Tibial artery (tissue), 4 donors: Measurements from ENCODE around the gene EPHB2.

Experiments used
- DNase-seq, 2 donors: peaks; one replicate each; pipeline ENCODE4 v3.0.0-alpha.2; 2019
- H3K27ac ChIP-seq, 2 donors: fragments of 200-600 bp; sonication (generic) in 1 of 2; 1 replicate in 1 of 2; 2 replicates in 1 of 2; pipeline ENCODE4 v1.5.1; 2018 to 2019; ENCODE audit warnings: mild to moderate bottlenecking in 1 of 2
- H3K27me3 ChIP-seq, 2 donors: fragments of 200-600 bp; sonication (generic) in 1 of 2; one replicate each; pipeline versions ENCODE4 v1.5.1 to v1.6.0; 2016 to 2019
- H3K36me3 ChIP-seq, 3 donors: fragments of 200-600 bp; sonication (generic) in 2 of 3; one replicate each; pipeline ENCODE4 v1.5.1; 2016 to 2019; ENCODE audit warnings: mild to moderate bottlenecking in 2 of 3
- H3K4me1 ChIP-seq, 4 donors: fragments of 200-600 bp; sonication (generic) in 2 of 4; 1 replicate in 3 of 4; 2 replicates in 1 of 4; pipeline ENCODE4 v1.5.1; 2016 to 2019
- H3K4me3 ChIP-seq, 2 donors: fragments of 200-600 bp; sonication (generic) in 1 of 2; 1 replicate in 1 of 2; 2 replicates in 1 of 2; pipeline ENCODE4 v1.5.1; 2018 to 2019; ENCODE audit warnings: mild to moderate bottlenecking in 2 of 2
- H3K9me3 ChIP-seq, 3 donors: fragments of 200-600 bp; sonication (generic) in 1 of 3; one replicate each; pipeline ENCODE4 v1.5.1; 2016 to 2019
- intact Hi-C: fragments of 100-400 bp; cut with DNase I; formaldehyde crosslinking; loops from one replicate; pipeline ENCODE4 v1.15.0; 2023; ENCODE audit warnings: low total_unique reads
- TF ChIP-seq, protein P1 (sequence below), 2 experiments: fragments of 200-600 bp in 1 of 2; fragments of 450-650 bp in 1 of 2; IDR thresholded peaks; one replicate each; pipeline ENCODE4 v1.5.1; 2017 to 2019; ENCODE audit warnings: antibody characterized with exemption in 2 of 2, mild to moderate bottlenecking in 1 of 2, moderate library complexity in 1 of 2

The EPHB2 gene

DNA sequence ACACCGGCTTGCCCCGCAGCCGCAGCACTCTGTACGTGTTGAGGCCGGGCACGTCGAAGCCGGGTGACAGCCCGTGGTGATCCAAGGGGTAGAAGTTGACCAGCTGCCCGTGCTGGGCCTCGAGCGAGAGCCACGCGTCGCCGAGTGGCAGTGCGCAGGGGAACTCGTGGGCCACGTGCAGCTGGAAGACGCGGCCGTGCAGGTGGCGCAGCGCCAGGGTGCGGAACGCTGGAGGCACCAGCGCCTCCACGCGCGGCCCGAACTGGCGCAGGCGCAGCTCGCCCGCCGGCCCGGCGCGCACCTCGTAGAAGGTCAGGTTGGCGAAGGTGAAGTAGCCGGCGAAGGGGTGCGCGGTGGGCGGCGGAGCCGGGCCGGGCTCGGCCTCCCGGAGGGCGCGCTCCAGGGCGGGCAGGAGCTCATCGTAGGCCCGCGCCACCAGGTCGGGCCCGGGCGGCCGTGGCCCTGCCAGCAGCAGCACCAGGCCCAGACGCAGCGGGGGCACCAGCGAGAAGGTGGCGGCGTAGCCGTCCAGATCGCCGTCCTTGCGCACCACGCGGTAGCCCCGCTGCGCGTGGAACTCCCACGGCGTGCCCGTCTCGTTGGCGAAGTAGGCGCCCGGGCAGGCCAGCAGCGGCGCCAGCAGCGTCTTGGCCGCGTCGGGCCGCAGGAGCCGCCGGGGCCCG, 242.6 kb downstream of the EPHB2 start:
- intact Hi-C loops: no loop called here
- no peak for DNase-seq
- no peaks in the 10 kb centered on the region for H3K36me3 ChIP-seq
- peaks cover 0 to 8% (median 0%) of the 10 kb centered on the region in 4 donors for H3K4me1 ChIP-seq
- TF ChIP-seq, protein P1, sequence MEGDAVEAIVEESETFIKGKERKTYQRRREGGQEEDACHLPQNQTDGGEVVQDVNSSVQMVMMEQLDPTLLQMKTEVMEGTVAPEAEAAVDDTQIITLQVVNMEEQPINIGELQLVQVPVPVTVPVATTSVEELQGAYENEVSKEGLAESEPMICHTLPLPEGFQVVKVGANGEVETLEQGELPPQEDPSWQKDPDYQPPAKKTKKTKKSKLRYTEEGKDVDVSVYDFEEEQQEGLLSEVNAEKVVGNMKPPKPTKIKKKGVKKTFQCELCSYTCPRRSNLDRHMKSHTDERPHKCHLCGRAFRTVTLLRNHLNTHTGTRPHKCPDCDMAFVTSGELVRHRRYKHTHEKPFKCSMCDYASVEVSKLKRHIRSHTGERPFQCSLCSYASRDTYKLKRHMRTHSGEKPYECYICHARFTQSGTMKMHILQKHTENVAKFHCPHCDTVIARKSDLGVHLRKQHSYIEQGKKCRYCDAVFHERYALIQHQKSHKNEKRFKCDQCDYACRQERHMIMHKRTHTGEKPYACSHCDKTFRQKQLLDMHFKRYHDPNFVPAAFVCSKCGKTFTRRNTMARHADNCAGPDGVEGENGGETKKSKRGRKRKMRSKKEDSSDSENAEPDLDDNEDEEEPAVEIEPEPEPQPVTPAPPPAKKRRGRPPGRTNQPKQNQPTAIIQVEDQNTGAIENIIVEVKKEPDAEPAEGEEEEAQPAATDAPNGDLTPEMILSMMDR (IDR thresholded peaks at IDR 0.05): no peak
- no peak overlapping the region for H3K27ac ChIP-seq
- H3K9me3 ChIP-seq: no peaks in the 10 kb centered on the region
- peaks cover 0 to 62% of the 10 kb centered on the region in 2 donors for H3K27me3 ChIP-seq
- no peak overlapping the region for H3K4me3 ChIP-seq

DNA sequence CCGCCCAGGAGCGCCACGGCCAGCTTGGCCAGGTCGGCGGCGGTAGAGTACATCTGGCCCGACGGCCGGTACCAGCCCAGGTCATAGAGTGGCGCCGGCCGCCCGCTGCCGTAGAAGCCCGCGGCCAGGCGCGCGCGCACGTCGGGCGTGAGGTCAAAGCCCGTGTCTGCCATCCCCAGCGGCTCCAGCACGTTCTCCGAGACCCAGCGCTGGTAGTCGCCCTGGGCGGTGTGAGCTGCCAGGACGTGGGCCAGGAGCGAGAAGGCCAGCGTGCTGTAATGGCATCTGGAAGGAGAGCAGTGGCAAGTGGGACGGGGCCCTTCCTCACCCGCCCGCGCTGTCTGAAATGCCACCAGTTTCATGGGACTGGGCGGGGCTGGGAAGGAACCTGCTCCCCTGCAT, 243.1 kb downstream of the EPHB2 start:
- Histone ChIP-seq H3K27me3 (peaks cover 0 to 59% of the 10 kb centered on the region in 2 donors), H3K36me3 (no peaks in the 10 kb centered on the region), H3K4me1 (peaks cover 0 to 8% (median 0%) of the 10 kb centered on the region in 4 donors), H3K9me3 (no peaks in the 10 kb centered on the region), H3K4me3 (no peak overlapping the region), H3K27ac (no peak overlapping the region)
- TF ChIP-seq, protein P1 (IDR thresholded peaks at IDR 0.05): no peak
- intact Hi-C loops: no loop called here
- no peak for DNase-seq

DNA sequence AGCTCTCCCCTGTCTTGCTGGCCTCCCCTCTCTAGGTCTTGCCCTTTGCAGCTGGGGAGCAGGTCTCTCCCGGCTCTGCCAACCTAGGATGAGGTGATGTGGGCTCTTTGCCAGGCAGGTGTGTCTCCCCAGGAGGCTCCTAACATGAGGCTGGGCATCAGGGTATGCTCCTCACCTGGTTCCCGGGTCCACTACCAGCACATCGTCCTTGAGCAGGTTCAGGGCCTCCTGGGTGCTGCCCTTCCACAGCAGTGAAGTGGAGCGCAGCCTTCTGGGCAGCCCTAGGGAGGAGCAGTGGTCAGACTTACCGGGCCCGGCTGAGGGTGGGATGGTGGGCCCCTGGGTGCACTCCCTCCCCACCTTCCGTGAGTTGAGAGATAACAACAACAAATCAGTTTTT, 244.5 kb downstream of the EPHB2 start:
- Histone ChIP-seq H3K27me3 (peaks cover 0 to 68% of the 10 kb centered on the region in 2 donors), H3K9me3 (no peaks in the 10 kb centered on the region), H3K36me3 (no peaks in the 10 kb centered on the region), H3K4me1 (peaks cover 0 to 8% (median 0%) of the 10 kb centered on the region in 4 donors), H3K27ac (no peak overlapping the region), H3K4me3 (no peak overlapping the region)
- intact Hi-C loops: no loop called here
- no peak for DNase-seq
- TF ChIP-seq, protein P1 (IDR thresholded peaks at IDR 0.05): no peak

DNA sequence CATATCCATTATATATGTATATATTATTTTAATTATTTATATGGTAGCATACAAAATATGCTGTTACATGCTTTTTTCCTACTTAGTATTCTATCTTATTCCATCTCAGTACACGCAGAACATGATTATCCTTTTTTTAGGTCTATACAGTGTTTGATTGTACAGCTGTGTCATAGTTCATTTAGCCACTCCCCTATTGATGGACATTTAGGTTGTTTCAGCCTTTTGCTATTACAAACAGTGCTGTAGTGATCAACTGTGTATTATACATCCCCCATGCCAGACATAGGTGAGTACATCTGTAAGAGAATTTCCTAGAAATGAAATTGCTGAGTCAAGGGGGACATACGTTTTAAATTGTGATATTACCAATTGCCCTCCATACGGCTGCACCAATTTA, 246.4 kb downstream of the EPHB2 start:
- H3K4me3 ChIP-seq: no peak overlapping the region
- no peaks in the 10 kb centered on the region for H3K9me3 ChIP-seq
- H3K36me3 ChIP-seq: no peaks in the 10 kb centered on the region
- TF ChIP-seq, protein P1 (IDR thresholded peaks at IDR 0.05): no peak
- peaks cover 0 to 57% of the 10 kb centered on the region in 2 donors for H3K27me3 ChIP-seq
- intact Hi-C loops: no loop called here
- H3K27ac ChIP-seq: no peak overlapping the region
- peaks cover 0 to 8% (median 0%) of the 10 kb centered on the region in 4 donors for H3K4me1 ChIP-seq
- DNase-seq: no peak

DNA sequence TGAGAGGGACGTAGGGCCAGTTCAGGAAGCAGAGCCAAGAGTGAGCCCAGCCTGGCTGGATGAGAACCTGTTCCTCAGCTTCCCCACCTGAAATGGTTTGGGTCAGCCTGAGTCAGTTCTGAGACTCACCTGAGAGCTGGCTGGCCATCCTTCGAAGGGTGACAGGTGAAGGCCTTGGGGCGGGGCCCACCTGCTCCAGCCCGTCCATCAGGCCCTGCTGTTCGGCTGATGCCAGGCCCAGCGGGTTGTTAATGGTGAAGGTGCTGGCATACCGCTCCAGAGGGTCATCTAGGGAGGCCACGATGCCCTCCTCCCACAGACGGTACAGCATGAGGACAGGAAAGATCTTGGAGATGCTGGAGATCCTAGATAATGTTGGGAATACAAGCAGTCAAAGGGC, 247.9 kb downstream of the EPHB2 start:
- Histone ChIP-seq H3K27ac (no peak overlapping the region), H3K27me3 (peaks cover 0 to 43% of the 10 kb centered on the region in 2 donors), H3K4me3 (no peak overlapping the region), H3K36me3 (no peaks in the 10 kb centered on the region), H3K4me1 (peaks cover 0 to 2% (median 0%) of the 10 kb centered on the region in 4 donors), H3K9me3 (no peaks in the 10 kb centered on the region)
- intact Hi-C loops: no loop called here
- TF ChIP-seq, protein P1 (IDR thresholded peaks at IDR 0.05): no peak
- DNase-seq: no peak
